ENCODE measurements around the gene LRTM2.

DNA sequence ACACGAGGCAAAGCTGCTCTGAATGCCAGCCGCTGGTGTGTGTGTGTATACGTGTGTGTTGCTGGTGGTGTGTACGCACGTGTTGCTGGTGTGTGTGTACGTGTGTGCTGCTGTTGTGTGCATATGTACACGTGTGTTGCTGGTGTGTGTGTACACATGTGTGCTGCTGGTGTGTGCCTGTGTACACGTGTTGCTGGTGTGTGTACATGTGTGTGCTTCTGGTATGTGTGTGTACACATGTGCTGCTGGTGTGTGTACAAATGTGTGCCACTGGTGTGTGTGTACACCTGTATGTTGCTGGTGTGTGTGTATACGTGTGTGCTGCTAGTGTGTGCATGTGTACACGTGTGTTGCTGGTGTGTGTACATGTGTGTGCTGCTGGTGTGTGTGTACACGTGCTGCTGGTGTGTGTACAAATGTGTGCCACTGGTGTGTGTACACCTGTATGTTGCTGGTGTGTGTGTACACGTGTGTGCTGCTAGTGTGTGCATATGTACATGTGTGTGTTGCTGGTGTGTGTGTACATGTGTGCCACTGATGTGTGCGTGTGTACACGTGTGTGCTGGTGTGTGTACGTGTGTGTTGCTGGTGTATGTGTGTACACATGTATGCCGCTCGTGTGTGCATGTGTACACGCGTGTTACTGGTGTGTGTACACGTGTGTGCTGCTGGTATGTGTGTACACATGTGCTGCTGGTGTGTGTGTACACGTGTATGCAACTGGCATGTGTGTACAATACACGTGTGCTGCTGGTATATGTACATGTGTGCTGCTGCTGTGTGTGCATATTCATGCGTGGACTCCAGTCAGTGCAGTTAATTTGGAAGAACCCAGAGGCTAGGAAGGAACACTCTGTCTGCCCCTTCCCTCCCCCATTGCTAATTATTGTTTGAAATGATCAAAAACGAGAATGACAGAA lies 50.9 kb downstream of the LRTM2 start:
- TF ChIP-seq, protein P1, sequence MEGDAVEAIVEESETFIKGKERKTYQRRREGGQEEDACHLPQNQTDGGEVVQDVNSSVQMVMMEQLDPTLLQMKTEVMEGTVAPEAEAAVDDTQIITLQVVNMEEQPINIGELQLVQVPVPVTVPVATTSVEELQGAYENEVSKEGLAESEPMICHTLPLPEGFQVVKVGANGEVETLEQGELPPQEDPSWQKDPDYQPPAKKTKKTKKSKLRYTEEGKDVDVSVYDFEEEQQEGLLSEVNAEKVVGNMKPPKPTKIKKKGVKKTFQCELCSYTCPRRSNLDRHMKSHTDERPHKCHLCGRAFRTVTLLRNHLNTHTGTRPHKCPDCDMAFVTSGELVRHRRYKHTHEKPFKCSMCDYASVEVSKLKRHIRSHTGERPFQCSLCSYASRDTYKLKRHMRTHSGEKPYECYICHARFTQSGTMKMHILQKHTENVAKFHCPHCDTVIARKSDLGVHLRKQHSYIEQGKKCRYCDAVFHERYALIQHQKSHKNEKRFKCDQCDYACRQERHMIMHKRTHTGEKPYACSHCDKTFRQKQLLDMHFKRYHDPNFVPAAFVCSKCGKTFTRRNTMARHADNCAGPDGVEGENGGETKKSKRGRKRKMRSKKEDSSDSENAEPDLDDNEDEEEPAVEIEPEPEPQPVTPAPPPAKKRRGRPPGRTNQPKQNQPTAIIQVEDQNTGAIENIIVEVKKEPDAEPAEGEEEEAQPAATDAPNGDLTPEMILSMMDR (IDR thresholded peaks at IDR 0.05; ENCODE audit: poor library complexity, severe bottlenecking), result no peak
- no peak for TF ChIP-seq TAF1 (IDR thresholded peaks at IDR 0.05; ENCODE audit: low read depth)
- TF ChIP-seq EP300 (conservative IDR thresholded peaks at IDR 0.05; ENCODE audit: poor library complexity, severe bottlenecking), result no peak
